Measurements from ENCODE around the gene AFF3.

AFF3 gene

GRCh38 chr2:100176925-100177324, 34.5 kb upstream of the AFF3 start:
- TF ChIP-seq EZH2 (IDR thresholded peaks at IDR 0.05; ENCODE audit: borderline replicate concordance, low read length) (no peak), CTCF (IDR thresholded peaks at IDR 0.05; ENCODE audit: low read length) (no peak)
- Histone ChIP-seq H3K9me2 (ENCODE audit: low read depth, low read length) (no peaks in the 10 kb centered on the region), H3K4me3 (ENCODE audit: low read depth, low read length, poor library complexity, severe bottlenecking) (no peak overlapping the region), H3K36me3 (ENCODE audit: insufficient read depth, low read length) (no peaks in the 10 kb centered on the region), H3K4me2 (ENCODE audit: low read length) (no peak overlapping the region), H3K9ac (ENCODE audit: low read length) (no peak overlapping the region), H4K20me1 (ENCODE audit: insufficient read depth, low read length) (no peaks in the 10 kb centered on the region), H3K9me3 (ENCODE audit: low read length) (no peaks in the 10 kb centered on the region), H3K27ac (ENCODE audit: low read depth, low read length, poor library complexity, severe bottlenecking) (no peak overlapping the region), H2AFZ (ENCODE audit: low read length) (no peak overlapping the region), H3K79me2 (ENCODE audit: insufficient read depth, low read length) (no peaks in the 10 kb centered on the region), H3F3A (ENCODE audit: insufficient read depth, low read length) (no peaks in the 10 kb centered on the region), H3K4me1 (ENCODE audit: insufficient read depth, low read length, severe bottlenecking) (peaks cover 28% of the 10 kb centered on the region), H3K27me3 (ENCODE audit: insufficient read depth, low read length) (no peaks in the 10 kb centered on the region)

GRCh38 chr2:100174026-100174431, 31.6 kb upstream of the AFF3 start:
- no peak overlapping the region for H3K9ac ChIP-seq (ENCODE audit: low read length)

GRCh38 chr2:100166701-100167100, 24.3 kb upstream of the AFF3 start:
- Histone ChIP-seq H2AFZ (ENCODE audit: low read length) (no peak overlapping the region), H3K9me2 (ENCODE audit: low read depth, low read length) (no peaks in the 10 kb centered on the region), H3K4me3 (ENCODE audit: low read depth, low read length, poor library complexity, severe bottlenecking) (no peak overlapping the region), H4K20me1 (ENCODE audit: insufficient read depth, low read length) (no peaks in the 10 kb centered on the region), H3K79me2 (ENCODE audit: insufficient read depth, low read length) (no peaks in the 10 kb centered on the region), H3K9me3 (ENCODE audit: low read length) (peaks cover 17% of the 10 kb centered on the region), H3K27me3 (ENCODE audit: insufficient read depth, low read length) (no peaks in the 10 kb centered on the region), H3K27ac (ENCODE audit: low read depth, low read length, poor library complexity, severe bottlenecking) (no peak overlapping the region), H3K4me1 (ENCODE audit: insufficient read depth, low read length, severe bottlenecking) (no peaks in the 10 kb centered on the region), H3K9ac (ENCODE audit: low read length) (no peak overlapping the region), H3K4me2 (ENCODE audit: low read length) (no peak overlapping the region), H3F3A (ENCODE audit: insufficient read depth, low read length) (no peaks in the 10 kb centered on the region), H3K36me3 (ENCODE audit: insufficient read depth, low read length) (no peaks in the 10 kb centered on the region)
- TF ChIP-seq CTCF (IDR thresholded peaks at IDR 0.05; ENCODE audit: low read length): no peak
- no peak for TF ChIP-seq EZH2 (IDR thresholded peaks at IDR 0.05; ENCODE audit: borderline replicate concordance, low read length)

More at GRCh38 chr2:100174026-100174431, 31.6 kb upstream of the AFF3 start:
- Histone ChIP-seq H4K20me1 (ENCODE audit: insufficient read depth, low read length) (no peaks in the 10 kb centered on the region), H3K4me1 (ENCODE audit: insufficient read depth, low read length, severe bottlenecking) (peaks cover 27% of the 10 kb centered on the region), H3K27me3 (ENCODE audit: insufficient read depth, low read length) (no peaks in the 10 kb centered on the region), H3K4me3 (ENCODE audit: low read depth, low read length, poor library complexity, severe bottlenecking) (no peak overlapping the region), H2AFZ (ENCODE audit: low read length) (no peak overlapping the region), H3F3A (ENCODE audit: insufficient read depth, low read length) (no peaks in the 10 kb centered on the region), H3K79me2 (ENCODE audit: insufficient read depth, low read length) (no peaks in the 10 kb centered on the region), H3K9me2 (ENCODE audit: low read depth, low read length) (no peaks in the 10 kb centered on the region), H3K4me2 (ENCODE audit: low read length) (peak overlapping the region; percentile 48), H3K27ac (ENCODE audit: low read depth, low read length, poor library complexity, severe bottlenecking) (no peak overlapping the region), H3K9me3 (ENCODE audit: low read length) (peaks cover 4% of the 10 kb centered on the region; the same call in 1 of the 2 replicates), H3K36me3 (ENCODE audit: insufficient read depth, low read length) (no peaks in the 10 kb centered on the region)
- TF ChIP-seq EZH2 (IDR thresholded peaks at IDR 0.05; ENCODE audit: borderline replicate concordance, low read length) (no peak), CTCF (IDR thresholded peaks at IDR 0.05; ENCODE audit: low read length) (no peak)

Data from OCI-LY1 (cell line).